ENCODE results near the gene SOCS6. TPM values are rescaled to one million over a fixed set of nuclear protein-coding genes. Genes with fewer than 3 reads are reported as not detected.

The SOCS6 gene
- total and polyA plus RNA-seq, 2 of the 13 experiments (the other 11 are each of a cell fraction or from before 2014, with no cell fraction given) = 18.6 to 38.3 TPM

DNA sequence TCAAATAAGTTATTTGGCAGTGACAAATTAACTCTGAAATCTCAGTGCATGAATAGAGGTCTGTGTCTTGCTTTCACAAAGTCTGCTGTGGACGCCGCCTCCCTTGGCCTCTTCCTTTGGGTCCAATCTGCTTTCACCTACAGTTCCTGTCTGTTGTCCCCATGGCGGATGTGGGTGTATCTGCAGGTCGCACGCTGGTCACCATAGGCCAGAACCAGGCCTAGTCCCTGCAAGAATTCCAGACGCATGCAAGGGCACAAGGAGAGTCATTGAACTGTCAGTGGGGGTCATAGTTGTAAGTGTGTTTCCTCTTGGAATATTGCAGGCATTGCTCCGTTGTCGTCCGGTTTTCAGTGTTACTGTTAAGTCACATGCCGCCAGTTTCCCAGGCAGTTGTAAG, 7.4 kb downstream of the SOCS6 start (continued):
- TF ChIP-seq GATAD1 (CRISPR knock-in tag; IDR thresholded peaks at IDR 0.05) = peak; percentile 43; the same call in 1 of the 2 replicates
- TF ChIP-seq CEBPG (CRISPR knock-in tag; IDR thresholded peaks at IDR 0.05) = peak; percentile 43
- no peak for TF ChIP-seq EZH2 (conservative IDR thresholded peaks at IDR 0.05; ENCODE audit: low read depth, low read length)
- no peak for TF ChIP-seq ZUFSP (CRISPR knock-in tag; IDR thresholded peaks at IDR 0.05; ENCODE audit: borderline replicate concordance)
- peak; percentile 33; the same call in 1 of the 2 replicates for TF ChIP-seq NFYB (CRISPR knock-in tag; IDR thresholded peaks at IDR 0.05)
- TF ChIP-seq, protein P1, sequence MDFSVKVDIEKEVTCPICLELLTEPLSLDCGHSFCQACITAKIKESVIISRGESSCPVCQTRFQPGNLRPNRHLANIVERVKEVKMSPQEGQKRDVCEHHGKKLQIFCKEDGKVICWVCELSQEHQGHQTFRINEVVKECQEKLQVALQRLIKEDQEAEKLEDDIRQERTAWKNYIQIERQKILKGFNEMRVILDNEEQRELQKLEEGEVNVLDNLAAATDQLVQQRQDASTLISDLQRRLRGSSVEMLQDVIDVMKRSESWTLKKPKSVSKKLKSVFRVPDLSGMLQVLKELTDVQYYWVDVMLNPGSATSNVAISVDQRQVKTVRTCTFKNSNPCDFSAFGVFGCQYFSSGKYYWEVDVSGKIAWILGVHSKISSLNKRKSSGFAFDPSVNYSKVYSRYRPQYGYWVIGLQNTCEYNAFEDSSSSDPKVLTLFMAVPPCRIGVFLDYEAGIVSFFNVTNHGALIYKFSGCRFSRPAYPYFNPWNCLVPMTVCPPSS (IDR thresholded peaks at IDR 0.05) = no peak
- TF ChIP-seq FOXO1 (CRISPR knock-in tag; IDR thresholded peaks at IDR 0.05) = peak; percentile 57; the same call in 1 of the 2 replicates
- TF ChIP-seq ESRRA (CRISPR knock-in tag; IDR thresholded peaks at IDR 0.05; ENCODE audit: low read depth) = peak; percentile 65; the same call in 1 of the 2 replicates
- TF ChIP-seq ZNF317 (CRISPR knock-in tag; IDR thresholded peaks at IDR 0.05) = 0 out of 2 replicates have a peak, but pooled peaks have one; percentile 58
- TF ChIP-seq ZMYM2 (CRISPR knock-in tag; IDR thresholded peaks at IDR 0.05) = peak; percentile 51; the same call in 1 of the 2 replicates
- no peak for TF ChIP-seq ATF6 (CRISPR knock-in tag; conservative IDR thresholded peaks at IDR 0.05)
- TF ChIP-seq ELF4 (CRISPR knock-in tag; IDR thresholded peaks at IDR 0.05; ENCODE audit: borderline replicate concordance) = no peak
- TF ChIP-seq, protein P2, sequence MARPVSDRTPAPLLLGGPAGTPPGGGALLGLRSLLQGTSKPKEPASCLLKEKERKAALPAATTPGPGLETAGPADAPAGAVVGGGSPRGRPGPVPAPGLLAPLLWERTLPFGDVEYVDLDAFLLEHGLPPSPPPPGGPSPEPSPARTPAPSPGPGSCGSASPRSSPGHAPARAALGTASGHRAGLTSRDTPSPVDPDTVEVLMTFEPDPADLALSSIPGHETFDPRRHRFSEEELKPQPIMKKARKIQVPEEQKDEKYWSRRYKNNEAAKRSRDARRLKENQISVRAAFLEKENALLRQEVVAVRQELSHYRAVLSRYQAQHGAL (CRISPR knock-in tag; IDR thresholded peaks at IDR 0.05; ENCODE audit: not compliant biosample characterization) = no peak
- no peak for TF ChIP-seq ZNF30 (CRISPR knock-in tag; IDR thresholded peaks at IDR 0.05)
- TF ChIP-seq ZNF556 (CRISPR knock-in tag; IDR thresholded peaks at IDR 0.05; ENCODE audit: borderline replicate concordance) = peak; percentile 72; the same call in 1 of the 2 replicates
- TF ChIP-seq, protein P3, sequence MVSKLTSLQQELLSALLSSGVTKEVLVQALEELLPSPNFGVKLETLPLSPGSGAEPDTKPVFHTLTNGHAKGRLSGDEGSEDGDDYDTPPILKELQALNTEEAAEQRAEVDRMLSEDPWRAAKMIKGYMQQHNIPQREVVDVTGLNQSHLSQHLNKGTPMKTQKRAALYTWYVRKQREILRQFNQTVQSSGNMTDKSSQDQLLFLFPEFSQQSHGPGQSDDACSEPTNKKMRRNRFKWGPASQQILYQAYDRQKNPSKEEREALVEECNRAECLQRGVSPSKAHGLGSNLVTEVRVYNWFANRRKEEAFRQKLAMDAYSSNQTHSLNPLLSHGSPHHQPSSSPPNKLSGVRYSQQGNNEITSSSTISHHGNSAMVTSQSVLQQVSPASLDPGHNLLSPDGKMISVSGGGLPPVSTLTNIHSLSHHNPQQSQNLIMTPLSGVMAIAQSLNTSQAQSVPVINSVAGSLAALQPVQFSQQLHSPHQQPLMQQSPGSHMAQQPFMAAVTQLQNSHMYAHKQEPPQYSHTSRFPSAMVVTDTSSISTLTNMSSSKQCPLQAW (CRISPR knock-in tag; IDR thresholded peaks at IDR 0.05) = 0 out of 2 replicates have a peak, but pooled peaks have one; percentile 43
- TF ChIP-seq JUNB (CRISPR knock-in tag; IDR thresholded peaks at IDR 0.05; ENCODE audit: borderline replicate concordance) = no peak
- TF ChIP-seq ZNF350 (CRISPR knock-in tag; IDR thresholded peaks at IDR 0.05; ENCODE audit: borderline replicate concordance, low read depth) = peak; percentile 26; the same call in 1 of the 2 replicates

Data from HepG2 (cell line).